ENCODE data around the gene CFAP70. TPM values are rescaled to one million over a fixed set of nuclear protein-coding genes. Genes with fewer than 3 reads are reported as not detected.

CFAP70 gene
- total RNA-seq, 1 experiment from 2014 or later, result 0.06 TPM

- CTCF ChIA-PET, result no interaction called here
- H3K27me3 ChIP-seq (replicated peaks; ENCODE audit: insufficient read depth, low read depth, low read length, poor library complexity), result no peaks in the 10 kb centered on the region
- no peak overlapping the region for H3K27ac ChIP-seq (ENCODE audit: low read depth, low read length, poor library complexity, severe bottlenecking)
- TF ChIP-seq EZH2 (IDR thresholded peaks at IDR 0.05; ENCODE audit: borderline replicate concordance, low read depth, low read length, poor library complexity, severe bottlenecking) (no peak), CTCF (conservative IDR thresholded peaks at IDR 0.05; ENCODE audit: low read depth, low read length) (no peak)
- DNase-seq (ENCODE audit: low spot score), result no peak
- peaks cover 9% of the 10 kb centered on the region for H3K36me3 ChIP-seq (ENCODE audit: insufficient read depth, low read length, poor library complexity, severe bottlenecking)
- intact Hi-C loops (cut with micrococcal nuclease; ENCODE audit: unreplicated experiment), result no loop called here
- no TSS peak for BruUV-seq (replicated peaks)
- H3K9me3 ChIP-seq (ENCODE audit: low read depth, low read length, poor library complexity, severe bottlenecking), result no peaks in the 10 kb centered on the region
- POLR2A ChIA-PET (ENCODE audit: low non-redundant PET), result no interaction called here
- H3K4me3 ChIP-seq (ENCODE audit: low read depth, low read length, poor library complexity, severe bottlenecking), result no peak overlapping the region
- no peaks in the 10 kb centered on the region for H3K4me1 ChIP-seq (ENCODE audit: insufficient read depth, low read length, poor library complexity, severe bottlenecking)
These were observed 142.9 kb downstream of the CFAP70 start for GRCh38 chr10:73215749-73216148.

DNA sequence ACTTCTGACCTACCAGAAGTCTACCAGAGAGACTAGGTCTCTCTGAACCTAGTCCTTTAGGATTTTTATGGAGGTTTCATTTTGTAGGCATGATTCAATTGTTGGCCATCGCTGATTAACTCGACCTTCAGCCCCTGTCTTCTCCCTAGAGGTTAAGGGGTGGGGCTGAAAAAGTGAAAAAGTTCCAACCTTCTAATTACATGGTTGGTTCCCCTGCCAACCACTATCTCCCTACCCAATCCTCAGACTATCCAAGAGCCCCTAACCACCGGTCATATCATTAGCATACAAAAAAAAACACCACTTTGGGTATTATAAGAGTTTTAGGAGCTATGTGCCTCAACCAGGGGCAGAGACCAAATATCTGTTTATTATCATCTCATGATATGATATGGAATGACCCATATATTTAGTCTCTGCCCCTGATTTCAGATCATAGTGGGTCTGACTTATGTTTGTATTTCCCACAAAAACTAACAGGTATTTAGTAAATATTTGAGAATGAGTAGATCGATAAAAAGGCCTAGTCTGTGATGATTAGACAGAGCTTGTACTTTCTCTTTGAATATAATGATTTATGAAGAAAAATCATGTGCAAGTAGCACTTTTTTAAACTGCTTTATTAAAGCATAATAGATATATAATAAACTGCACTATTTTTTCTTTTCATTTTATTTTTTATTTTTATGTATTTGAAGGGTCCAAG, 147.4 kb downstream of the CFAP70 start:
- Histone ChIP-seq H3K4me3 (ENCODE audit: low read depth, low read length, poor library complexity, severe bottlenecking) (no peak overlapping the region), H3K27me3 (replicated peaks; ENCODE audit: insufficient read depth, low read depth, low read length, poor library complexity) (no peaks in the 10 kb centered on the region), H3K36me3 (ENCODE audit: insufficient read depth, low read length, poor library complexity, severe bottlenecking) (no peaks in the 10 kb centered on the region), H3K9me3 (ENCODE audit: low read depth, low read length, poor library complexity, severe bottlenecking) (no peaks in the 10 kb centered on the region), H3K4me1 (ENCODE audit: insufficient read depth, low read length, poor library complexity, severe bottlenecking) (no peaks in the 10 kb centered on the region), H3K27ac (ENCODE audit: low read depth, low read length, poor library complexity, severe bottlenecking) (no peak overlapping the region)
- intact Hi-C loops (cut with micrococcal nuclease; ENCODE audit: unreplicated experiment), result no loop called here
- TF ChIP-seq EZH2 (IDR thresholded peaks at IDR 0.05; ENCODE audit: borderline replicate concordance, low read depth, low read length, poor library complexity, severe bottlenecking), result no peak
- TF ChIP-seq CTCF (conservative IDR thresholded peaks at IDR 0.05; ENCODE audit: low read depth, low read length), result no peak
- no TSS peak for BruUV-seq (replicated peaks)
- no peak for DNase-seq (ENCODE audit: low spot score)
- ChIA-PET POLR2A (ENCODE audit: low non-redundant PET) (interaction anchor here (0.6 kb wide), 1 partner anchor 13 kb away, joined by 9 read pairs; no protein-coding TSS in a partner anchor), CTCF (no interaction called here)

GRCh38 chr10:73210395-73211105, 148.1 kb downstream of the CFAP70 start:
- TF ChIP-seq EZH2 (IDR thresholded peaks at IDR 0.05; ENCODE audit: borderline replicate concordance, low read depth, low read length, poor library complexity, severe bottlenecking) (no peak), CTCF (conservative IDR thresholded peaks at IDR 0.05; ENCODE audit: low read depth, low read length) (no peak)
- Histone ChIP-seq H3K4me1 (ENCODE audit: insufficient read depth, low read length, poor library complexity, severe bottlenecking) (no peaks in the 10 kb centered on the region), H3K27ac (ENCODE audit: low read depth, low read length, poor library complexity, severe bottlenecking) (no peak overlapping the region), H3K9me3 (ENCODE audit: low read depth, low read length, poor library complexity, severe bottlenecking) (no peaks in the 10 kb centered on the region), H3K4me3 (ENCODE audit: low read depth, low read length, poor library complexity, severe bottlenecking) (no peak overlapping the region), H3K36me3 (ENCODE audit: insufficient read depth, low read length, poor library complexity, severe bottlenecking) (no peaks in the 10 kb centered on the region), H3K27me3 (replicated peaks; ENCODE audit: insufficient read depth, low read depth, low read length, poor library complexity) (no peaks in the 10 kb centered on the region)
- no peak for DNase-seq (ENCODE audit: low spot score)
- ChIA-PET POLR2A (ENCODE audit: low non-redundant PET) (interaction anchor here (0.6 kb wide), 1 partner anchor 14 kb away, joined by 9 read pairs; no protein-coding TSS in a partner anchor), CTCF (no interaction called here)
- intact Hi-C loops (cut with micrococcal nuclease; ENCODE audit: unreplicated experiment), result no loop called here
- no TSS peak for BruUV-seq (replicated peaks)
